Measurements from ENCODE around the gene ANKRD22. TPM values are rescaled to one million over a fixed set of nuclear protein-coding genes. Genes with fewer than 3 reads are reported as not detected.

The ANKRD22 gene
- total and polyA plus RNA-seq, 2 donors from 2014 or later = 3.6 to 6.5 TPM

DNA sequence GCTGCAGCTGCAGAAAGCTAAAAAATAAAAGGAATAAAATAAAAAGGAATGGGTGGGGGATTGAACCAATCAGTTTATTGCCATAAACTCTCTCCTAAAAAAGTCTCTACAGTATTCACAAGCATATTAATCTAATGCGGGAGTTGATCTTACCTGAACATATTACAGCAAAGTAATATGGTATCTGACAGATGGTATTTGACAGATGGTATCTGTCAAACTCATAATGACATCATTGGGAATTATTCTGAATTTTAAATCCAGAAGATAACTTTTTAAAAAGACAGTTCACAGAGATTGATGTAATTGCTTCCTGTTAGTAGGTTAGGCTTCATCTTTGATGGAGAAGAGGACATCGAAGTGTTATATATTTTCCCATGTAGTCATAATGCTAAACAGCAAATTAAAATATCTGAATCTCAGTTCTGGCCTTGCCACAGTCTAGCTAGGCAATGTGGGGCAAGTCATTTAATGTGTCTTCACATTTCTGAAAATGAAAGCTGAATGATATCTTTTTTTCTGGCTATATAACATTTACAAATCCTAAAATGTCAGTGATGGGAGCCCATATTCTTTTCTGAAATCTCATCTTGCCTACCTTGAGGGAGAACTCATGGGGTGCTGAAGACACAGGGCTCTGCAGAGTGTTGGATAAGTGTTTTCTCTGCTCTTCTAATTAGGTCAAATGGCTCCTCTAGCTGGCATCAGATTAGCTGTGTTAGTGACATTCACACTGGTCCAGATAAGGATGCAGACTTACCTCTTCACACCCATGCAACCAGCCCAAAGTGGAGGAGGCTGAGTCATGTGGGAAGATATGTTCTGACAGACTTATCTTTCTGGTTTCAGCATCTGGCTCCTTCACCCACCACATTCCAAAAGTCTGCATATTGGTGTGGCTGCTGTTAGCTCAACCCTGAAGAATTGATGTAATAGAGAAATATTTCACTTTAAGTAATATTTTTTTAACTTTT lies 51.2 kb downstream of the ANKRD22 start:
- intact Hi-C loops (cut with DNase I) = no loop called here

DNA sequence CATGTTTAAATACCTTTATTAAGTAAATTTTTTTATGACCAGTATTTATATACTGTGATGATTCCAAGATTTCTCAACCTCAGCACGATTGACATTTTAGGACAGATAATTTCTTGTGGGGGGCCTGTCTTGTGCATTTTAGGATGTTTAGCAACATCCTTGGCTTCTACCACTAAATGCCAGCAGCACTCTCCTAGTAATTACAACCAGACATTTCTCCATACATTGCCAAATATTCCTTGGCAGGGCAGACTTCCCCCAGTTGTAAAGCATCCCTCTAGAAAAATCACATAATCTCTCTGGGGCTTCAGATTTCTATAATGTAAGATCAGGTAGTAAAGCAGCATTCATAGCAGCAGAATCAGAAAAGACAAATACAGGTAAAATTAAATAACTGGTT lies 56.9 kb downstream of the ANKRD22 start:
- FAIRE-seq (no peak), DNase-seq (no peak)
- no peaks in the 10 kb centered on the region for H3K9me3 ChIP-seq (ENCODE audit: control insufficient read depth in 2 of 3, insufficient read depth in 1 of 3, low read length in 3 of 3)
- H3K27ac ChIP-seq (ENCODE audit: low read depth in 2 of 2, low read length in 2 of 2) = no peak overlapping the region
- intact Hi-C loops (cut with DNase I) = no loop called here
- H3K27me3 ChIP-seq (ENCODE audit: control insufficient read depth, insufficient read depth, low read length) = no peaks in the 10 kb centered on the region
- no peak overlapping the region for H3K9ac ChIP-seq (ENCODE audit: low read length in 3 of 3)
- TF ChIP-seq, protein P1, sequence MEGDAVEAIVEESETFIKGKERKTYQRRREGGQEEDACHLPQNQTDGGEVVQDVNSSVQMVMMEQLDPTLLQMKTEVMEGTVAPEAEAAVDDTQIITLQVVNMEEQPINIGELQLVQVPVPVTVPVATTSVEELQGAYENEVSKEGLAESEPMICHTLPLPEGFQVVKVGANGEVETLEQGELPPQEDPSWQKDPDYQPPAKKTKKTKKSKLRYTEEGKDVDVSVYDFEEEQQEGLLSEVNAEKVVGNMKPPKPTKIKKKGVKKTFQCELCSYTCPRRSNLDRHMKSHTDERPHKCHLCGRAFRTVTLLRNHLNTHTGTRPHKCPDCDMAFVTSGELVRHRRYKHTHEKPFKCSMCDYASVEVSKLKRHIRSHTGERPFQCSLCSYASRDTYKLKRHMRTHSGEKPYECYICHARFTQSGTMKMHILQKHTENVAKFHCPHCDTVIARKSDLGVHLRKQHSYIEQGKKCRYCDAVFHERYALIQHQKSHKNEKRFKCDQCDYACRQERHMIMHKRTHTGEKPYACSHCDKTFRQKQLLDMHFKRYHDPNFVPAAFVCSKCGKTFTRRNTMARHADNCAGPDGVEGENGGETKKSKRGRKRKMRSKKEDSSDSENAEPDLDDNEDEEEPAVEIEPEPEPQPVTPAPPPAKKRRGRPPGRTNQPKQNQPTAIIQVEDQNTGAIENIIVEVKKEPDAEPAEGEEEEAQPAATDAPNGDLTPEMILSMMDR (IDR thresholded peaks at IDR 0.05; ENCODE audit: borderline replicate concordance, extremely low read depth, insufficient read depth) = no peak
- H3K4me1 ChIP-seq (ENCODE audit: control insufficient read depth in 2 of 3, insufficient read depth in 2 of 3, low read depth in 1 of 3, low read length in 3 of 3) = no peaks in the 10 kb centered on the region
- H3K4me3 ChIP-seq (ENCODE audit: low read length in 3 of 3) = no peak overlapping the region
- H3K36me3 ChIP-seq (ENCODE audit: control insufficient read depth in 2 of 3, insufficient read depth in 3 of 3, low read length in 3 of 3) = no peaks in the 10 kb centered on the region

More for the DNA sequence above, 51.2 kb downstream of the ANKRD22 start:
- Histone ChIP-seq H3K27ac (ENCODE audit: low read depth in 2 of 2, low read length in 2 of 2) (no peak overlapping the region), H3K4me1 (ENCODE audit: control insufficient read depth in 2 of 3, insufficient read depth in 2 of 3, low read depth in 1 of 3, low read length in 3 of 3) (no peaks in the 10 kb centered on the region), H3K27me3 (ENCODE audit: control insufficient read depth, insufficient read depth, low read length) (no peaks in the 10 kb centered on the region), H3K36me3 (ENCODE audit: control insufficient read depth in 2 of 3, insufficient read depth in 3 of 3, low read length in 3 of 3) (no peaks in the 10 kb centered on the region), H3K9me3 (ENCODE audit: control insufficient read depth in 2 of 3, insufficient read depth in 1 of 3, low read length in 3 of 3) (no peaks in the 10 kb centered on the region), H3K4me3 (ENCODE audit: low read length in 3 of 3) (no peak overlapping the region), H3K9ac (ENCODE audit: low read length in 3 of 3) (no peak overlapping the region)
- FAIRE-seq (no peak), DNase-seq (no peak)
- TF ChIP-seq, protein P1 (IDR thresholded peaks at IDR 0.05; ENCODE audit: borderline replicate concordance, extremely low read depth, insufficient read depth) = no peak

DNA sequence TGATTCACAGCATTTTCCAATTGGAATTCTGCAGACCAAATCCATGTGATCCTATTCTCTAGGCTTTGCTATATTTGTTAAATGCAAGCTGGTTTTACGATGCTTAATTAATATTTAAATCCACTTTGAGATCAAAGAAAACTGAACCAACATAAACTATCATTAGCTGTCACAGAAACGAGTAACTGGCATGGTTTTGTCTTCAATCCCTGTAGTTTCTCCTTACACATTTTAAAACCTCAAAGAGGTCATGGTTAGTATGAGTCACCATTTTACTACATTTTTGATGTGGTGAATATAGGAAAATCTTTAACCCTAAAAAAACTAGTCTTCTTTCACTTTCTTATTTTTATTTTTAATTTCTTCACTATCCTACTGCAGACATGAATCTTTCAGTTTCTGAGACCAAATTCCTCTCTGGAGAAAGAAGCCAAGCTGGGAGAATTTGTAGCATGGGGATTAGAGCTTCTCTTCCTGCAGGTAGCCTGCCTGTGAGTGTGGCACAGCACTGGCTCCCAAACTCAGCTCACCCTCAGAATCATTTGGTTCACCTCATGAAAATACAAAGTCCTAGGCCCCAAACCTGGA lies 57.8 kb downstream of the ANKRD22 start:
- H3K4me3 ChIP-seq (ENCODE audit: low read length in 3 of 3) = no peak overlapping the region
- TF ChIP-seq, protein P1 (IDR thresholded peaks at IDR 0.05; ENCODE audit: borderline replicate concordance, extremely low read depth, insufficient read depth) = no peak

More for the DNA sequence above, 57.8 kb downstream of the ANKRD22 start:
- Histone ChIP-seq H3K4me1 (ENCODE audit: control insufficient read depth in 2 of 3, insufficient read depth in 2 of 3, low read depth in 1 of 3, low read length in 3 of 3) (no peaks in the 10 kb centered on the region), H3K9me3 (ENCODE audit: control insufficient read depth in 2 of 3, insufficient read depth in 1 of 3, low read length in 3 of 3) (no peaks in the 10 kb centered on the region), H3K36me3 (ENCODE audit: control insufficient read depth in 2 of 3, insufficient read depth in 3 of 3, low read length in 3 of 3) (no peaks in the 10 kb centered on the region), H3K27ac (ENCODE audit: low read depth in 2 of 2, low read length in 2 of 2) (no peak overlapping the region), H3K27me3 (ENCODE audit: control insufficient read depth, insufficient read depth, low read length) (no peaks in the 10 kb centered on the region), H3K9ac (ENCODE audit: low read length in 3 of 3) (no peak overlapping the region)
- FAIRE-seq (no peak), DNase-seq (no peak)
- intact Hi-C loops (cut with DNase I) = no loop called here

Data from kidney (tissue), 14 donors.